ENCODE data around the gene INPPL1.

GRCh38 chr11:72226701-72227100, 2.1 kb downstream of the INPPL1 start:
- TF ChIP-seq CTCF (IDR thresholded peaks at IDR 0.05; ENCODE audit: insufficient read depth, low read length) (no peak), POLR2AphosphoS5 (IDR thresholded peaks at IDR 0.05; ENCODE audit: low read depth) (no peak), REST (IDR thresholded peaks at IDR 0.05; ENCODE audit: insufficient replicate concordance, low read depth) (no peak), SPI1 (IDR thresholded peaks at IDR 0.05; ENCODE audit: borderline replicate concordance, low read depth) (no peak), GABPA (IDR thresholded peaks at IDR 0.05; ENCODE audit: low read depth) (no peak)
